Activated T-helper 2 cell treated with anti-CD3 and anti-CD28 coated beads, Interferon-gamma antibody, Interleukin-2, Interleukin-4, amounts not matched to agents 10 μg/mL and 5 μg/mL and 100 μg/mL, durations not matched to agents 14 hours and 24 hours and 36 hours (primary cell): Measurements from ENCODE around the gene EML6. TPM values are rescaled to one million over a fixed set of nuclear protein-coding genes. Genes with fewer than 3 reads are reported as not detected.

Source experiments
- DNase-seq: peaks from one replicate; pipeline ENCODE4 v3.0.0; 2021; ENCODE audit warnings: low spot score
- H3K27ac Mint-ChIP-seq: one replicate; pipeline ENCODE4 v1.8.0; 2021; ENCODE audit warnings: mixed read lengths
- H3K27me3 Mint-ChIP-seq: one replicate; pipeline ENCODE4 v1.8.0; 2021; ENCODE audit warnings: low read depth, mixed read lengths
- H3K36me3 Mint-ChIP-seq: one replicate; pipeline ENCODE4 v1.8.0; 2021; ENCODE audit warnings: low read depth, mixed read lengths
- H3K4me1 Mint-ChIP-seq: one replicate; pipeline ENCODE4 v1.8.0; 2021; ENCODE audit warnings: low read depth, mixed read lengths
- H3K4me3 Mint-ChIP-seq: one replicate; pipeline ENCODE4 v1.8.0; 2021; ENCODE audit warnings: low read depth, mild to moderate bottlenecking, moderate library complexity, mixed read lengths
- H3K9me3 Mint-ChIP-seq: one replicate; pipeline ENCODE4 v1.8.0; 2021; ENCODE audit warnings: mixed read lengths
- intact Hi-C: fragments of 100-400 bp; cut with micrococcal nuclease; formaldehyde crosslinking; loops from one replicate; pipeline ENCODE4 v1.15.1; 2023
- total RNA-seq: library from RNA; stranded (reverse); gene quantifications from 2 replicates; pipeline ENCODE4 v1.2.3, GENCODE V29; 2022

EML6 gene
- total RNA-seq, 1 donor from 2014 or later = 0.23 TPM

DNA sequence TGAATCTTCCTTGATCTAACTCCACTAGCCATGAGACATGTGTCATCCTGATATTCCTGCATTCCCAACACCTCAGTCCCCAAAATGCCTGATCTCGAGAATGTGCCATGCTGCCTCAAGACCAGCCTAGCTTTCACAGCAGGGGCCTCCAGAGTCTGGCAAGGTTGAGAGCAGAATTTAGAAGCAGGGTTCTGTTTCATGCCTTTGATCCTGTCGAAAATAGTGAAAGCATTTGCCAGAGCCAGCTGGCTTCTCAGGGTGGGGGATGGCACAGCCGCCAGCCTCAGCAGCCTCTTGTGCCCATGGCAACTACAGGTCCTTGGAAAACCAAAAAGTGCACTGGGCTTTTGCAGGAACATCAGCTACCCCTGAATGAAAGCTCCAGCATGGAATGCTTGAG, 183.3 kb downstream of the EML6 start:
- H3K9me3 Mint-ChIP-seq = no peaks in the 10 kb centered on the region
- no peak overlapping the region for H3K27ac Mint-ChIP-seq
- H3K4me3 Mint-ChIP-seq = no peak overlapping the region
- no peaks in the 10 kb centered on the region for H3K36me3 Mint-ChIP-seq
- no peak for DNase-seq
- intact Hi-C loops = loop anchor here (10.0 kb wide), 2 partner anchors 108 to 518 kb away; no protein-coding TSS in a partner anchor
- peaks cover 10% of the 10 kb centered on the region for H3K4me1 Mint-ChIP-seq
- H3K27me3 Mint-ChIP-seq = peaks cover 11% of the 10 kb centered on the region

DNA sequence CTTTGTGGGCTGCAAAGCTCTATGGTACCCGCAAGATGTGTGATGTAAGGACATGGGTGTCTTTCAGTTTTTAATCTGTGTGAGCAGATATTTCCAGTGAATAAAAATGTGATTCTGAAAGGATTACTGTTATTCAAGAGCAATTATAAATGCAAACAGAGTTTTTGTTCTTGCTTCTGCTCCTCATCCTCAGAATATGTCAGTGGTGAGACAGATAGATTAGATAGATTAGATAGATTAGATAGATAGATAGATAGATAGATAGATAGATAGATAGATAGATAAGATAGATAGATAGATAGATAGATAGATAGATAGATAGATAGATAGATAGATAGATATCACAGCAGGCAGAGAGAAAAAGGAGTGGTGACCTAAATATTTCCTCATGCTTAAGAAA, 184.2 kb downstream of the EML6 start:
- DNase-seq = no peak
- H3K36me3 Mint-ChIP-seq = no peaks in the 10 kb centered on the region
- H3K27ac Mint-ChIP-seq = no peak overlapping the region
- H3K9me3 Mint-ChIP-seq = no peaks in the 10 kb centered on the region
- peaks cover 10% of the 10 kb centered on the region for H3K4me1 Mint-ChIP-seq
- no peak overlapping the region for H3K4me3 Mint-ChIP-seq
- peaks cover 11% of the 10 kb centered on the region for H3K27me3 Mint-ChIP-seq
- intact Hi-C loops = loop anchor here (10.0 kb wide), 2 partner anchors 107 to 517 kb away; no protein-coding TSS in a partner anchor

DNA sequence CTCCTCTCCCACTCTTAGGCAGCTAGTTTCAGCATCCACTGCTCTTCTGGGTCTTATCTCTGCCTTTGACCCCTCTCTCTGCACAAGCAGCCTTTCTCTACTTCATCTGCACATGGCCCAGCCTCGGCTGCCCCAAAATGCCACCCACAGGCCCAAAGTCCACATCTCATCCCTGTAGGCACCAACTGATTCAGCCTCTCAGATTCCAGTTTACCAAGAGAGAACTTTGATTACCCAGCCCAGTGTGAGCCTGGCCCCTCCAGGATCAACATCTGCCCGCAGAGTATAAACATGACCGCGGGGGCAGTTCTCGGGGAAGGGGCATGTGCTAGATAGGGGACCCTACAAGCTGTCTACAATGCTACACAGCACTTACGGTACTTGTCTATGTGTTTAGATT, 185.1 kb downstream of the EML6 start:
- DNase-seq = no peak
- Mint-ChIP-seq H3K4me3 (no peak overlapping the region), H3K36me3 (no peaks in the 10 kb centered on the region), H3K4me1 (peaks cover 10% of the 10 kb centered on the region), H3K27ac (no peak overlapping the region), H3K27me3 (peaks cover 14% of the 10 kb centered on the region), H3K9me3 (no peaks in the 10 kb centered on the region)
- intact Hi-C loops = loop anchor here (10.0 kb wide), 2 partner anchors 106 to 516 kb away; no protein-coding TSS in a partner anchor

DNA sequence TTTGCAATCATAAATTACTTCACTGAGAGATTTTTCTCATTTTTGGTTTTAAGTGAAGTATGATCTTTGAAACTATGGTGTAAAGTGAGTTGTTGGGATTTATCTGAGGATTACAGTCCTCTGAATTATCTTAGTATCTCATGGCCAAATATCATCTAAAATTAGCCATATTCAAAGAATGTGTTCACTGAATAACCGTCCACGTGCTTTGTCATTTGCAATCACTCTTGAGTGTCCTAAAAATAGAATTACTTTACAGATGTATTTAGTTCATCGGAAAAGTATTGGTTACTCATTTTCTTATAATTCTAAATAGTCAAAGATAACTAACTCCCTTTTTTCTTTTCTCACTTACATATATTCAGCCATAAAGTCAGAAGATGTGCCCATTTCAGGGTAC, 185.5 kb downstream of the EML6 start:
- DNase-seq = no peak
- Mint-ChIP-seq H3K4me3 (no peak overlapping the region), H3K4me1 (peaks cover 6% of the 10 kb centered on the region), H3K27ac (no peak overlapping the region), H3K36me3 (no peaks in the 10 kb centered on the region), H3K27me3 (peaks cover 15% of the 10 kb centered on the region), H3K9me3 (no peaks in the 10 kb centered on the region)
- intact Hi-C loops = loop anchor here (10.0 kb wide), 2 partner anchors 106 to 516 kb away; no protein-coding TSS in a partner anchor

DNA sequence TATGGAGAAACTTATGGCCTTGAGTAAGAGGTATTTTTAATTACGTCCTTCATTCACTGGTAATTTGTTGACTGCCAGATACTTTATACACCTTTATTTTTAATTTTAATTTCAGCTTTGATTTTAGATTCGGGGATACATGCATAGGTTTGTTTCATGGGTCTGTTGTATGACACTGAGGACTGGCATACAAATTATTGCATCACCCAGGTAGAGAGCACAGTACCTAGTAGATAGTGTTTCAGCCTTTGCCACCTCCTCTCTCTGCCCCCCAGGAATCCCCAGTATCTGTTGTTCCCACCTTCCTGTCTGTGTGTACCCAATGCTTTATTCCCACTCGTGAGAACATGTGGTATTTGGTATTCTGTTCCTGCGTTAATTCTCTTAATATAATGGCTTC, 188.8 kb downstream of the EML6 start:
- Mint-ChIP-seq H3K36me3 (no peaks in the 10 kb centered on the region), H3K4me3 (no peak overlapping the region), H3K27ac (no peak overlapping the region), H3K27me3 (peaks cover 9% of the 10 kb centered on the region), H3K4me1 (no peaks in the 10 kb centered on the region), H3K9me3 (no peaks in the 10 kb centered on the region)
- DNase-seq = no peak
- intact Hi-C loops = no loop called here

DNA sequence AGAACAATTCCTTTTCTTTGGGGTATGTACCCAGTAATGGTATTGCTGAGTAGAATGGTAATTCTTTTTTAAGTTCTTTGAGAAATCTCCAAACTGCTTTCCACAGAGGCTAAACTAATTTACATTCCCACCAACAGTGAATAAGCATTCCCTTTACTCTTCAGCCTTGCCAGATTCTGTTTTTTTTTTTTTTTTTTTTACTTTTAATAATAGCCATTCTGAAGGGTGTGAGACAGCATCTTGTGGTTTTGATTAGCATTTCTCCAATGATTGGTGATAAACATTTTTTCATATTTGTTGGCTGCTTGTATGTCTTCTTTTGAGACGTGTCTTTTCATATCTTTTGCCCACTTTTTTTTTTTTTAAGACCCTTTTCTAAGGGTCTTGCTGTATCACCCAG, 189.4 kb downstream of the EML6 start:
- peaks cover 9% of the 10 kb centered on the region for H3K27me3 Mint-ChIP-seq
- intact Hi-C loops = no loop called here
- DNase-seq = no peak
- no peak overlapping the region for H3K27ac Mint-ChIP-seq
- H3K4me1 Mint-ChIP-seq = no peaks in the 10 kb centered on the region
- H3K36me3 Mint-ChIP-seq = no peaks in the 10 kb centered on the region
- H3K4me3 Mint-ChIP-seq = no peak overlapping the region
- H3K9me3 Mint-ChIP-seq = no peaks in the 10 kb centered on the region

DNA sequence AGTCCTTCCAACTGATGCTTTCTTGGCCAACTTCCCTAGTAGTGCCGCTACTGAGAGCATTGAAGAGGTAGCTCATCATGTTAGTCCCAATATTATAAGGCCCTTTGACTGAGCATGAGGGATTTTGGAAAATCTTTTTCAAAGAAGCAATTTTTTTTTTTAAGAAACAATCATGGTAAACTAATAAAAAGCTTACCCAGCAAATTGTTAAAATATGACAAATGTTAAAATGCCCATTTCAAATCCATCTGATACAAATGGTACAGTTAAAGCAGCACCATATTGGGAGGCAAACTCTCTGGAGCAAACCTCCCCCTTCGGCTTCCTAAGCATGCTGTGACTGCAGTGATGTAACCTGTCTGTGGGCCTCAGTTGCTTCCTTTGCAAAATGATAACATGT, 191.2 kb downstream of the EML6 start:
- Mint-ChIP-seq H3K27me3 (peaks cover 7% of the 10 kb centered on the region), H3K27ac (no peak overlapping the region), H3K9me3 (no peaks in the 10 kb centered on the region), H3K36me3 (no peaks in the 10 kb centered on the region), H3K4me1 (peaks cover 9% of the 10 kb centered on the region), H3K4me3 (no peak overlapping the region)
- DNase-seq = no peak
- intact Hi-C loops = no loop called here

DNA sequence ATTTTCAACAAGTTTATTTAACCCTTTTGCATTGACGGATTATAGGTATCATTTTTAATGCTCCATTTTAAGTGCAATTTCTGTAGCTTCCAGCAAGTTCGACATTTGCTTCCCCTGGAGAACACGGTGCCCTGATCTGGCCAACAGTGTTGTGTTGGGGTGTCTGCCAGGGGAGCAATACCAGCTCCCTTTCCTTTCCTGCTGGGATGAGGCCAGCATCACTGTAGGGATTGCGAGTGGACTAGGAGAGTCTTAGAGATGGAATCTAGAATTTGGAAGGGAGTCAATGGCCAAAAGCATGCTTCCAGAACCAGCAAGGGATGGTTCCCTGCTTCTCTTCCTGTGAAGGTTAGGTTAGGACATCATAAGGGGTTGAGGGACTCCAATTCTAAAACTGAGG, 191.6 kb downstream of the EML6 start:
- no peak for DNase-seq
- H3K27ac Mint-ChIP-seq = no peak overlapping the region
- peaks cover 9% of the 10 kb centered on the region for H3K4me1 Mint-ChIP-seq
- no peak overlapping the region for H3K4me3 Mint-ChIP-seq
- no peaks in the 10 kb centered on the region for H3K36me3 Mint-ChIP-seq
- peaks cover 5% of the 10 kb centered on the region for H3K27me3 Mint-ChIP-seq
- intact Hi-C loops = no loop called here
- no peaks in the 10 kb centered on the region for H3K9me3 Mint-ChIP-seq

DNA sequence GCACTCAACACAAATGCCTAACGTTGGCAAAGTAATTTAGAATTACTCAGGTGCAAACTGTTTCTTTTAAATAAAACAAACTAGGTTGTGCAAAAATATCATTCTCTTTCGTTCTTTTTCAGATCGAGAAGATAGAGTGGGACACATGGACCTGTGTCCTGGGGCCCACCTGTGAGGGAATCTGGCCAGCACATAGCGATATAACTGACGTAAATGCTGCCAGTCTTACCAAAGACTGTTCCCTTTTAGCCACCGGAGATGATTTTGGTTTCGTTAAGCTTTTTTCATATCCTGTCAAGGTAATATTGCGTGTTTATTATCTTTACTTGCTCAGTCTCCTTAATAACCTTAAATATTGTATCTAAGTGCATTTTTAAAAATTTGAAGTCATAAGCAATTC, 193.2 kb downstream of the EML6 start:
- Mint-ChIP-seq H3K4me3 (no peak overlapping the region), H3K4me1 (peaks cover 9% of the 10 kb centered on the region), H3K27ac (no peak overlapping the region), H3K27me3 (peaks cover 11% of the 10 kb centered on the region), H3K9me3 (peaks cover 7% of the 10 kb centered on the region), H3K36me3 (no peaks in the 10 kb centered on the region)
- intact Hi-C loops = no loop called here
- no peak for DNase-seq

DNA sequence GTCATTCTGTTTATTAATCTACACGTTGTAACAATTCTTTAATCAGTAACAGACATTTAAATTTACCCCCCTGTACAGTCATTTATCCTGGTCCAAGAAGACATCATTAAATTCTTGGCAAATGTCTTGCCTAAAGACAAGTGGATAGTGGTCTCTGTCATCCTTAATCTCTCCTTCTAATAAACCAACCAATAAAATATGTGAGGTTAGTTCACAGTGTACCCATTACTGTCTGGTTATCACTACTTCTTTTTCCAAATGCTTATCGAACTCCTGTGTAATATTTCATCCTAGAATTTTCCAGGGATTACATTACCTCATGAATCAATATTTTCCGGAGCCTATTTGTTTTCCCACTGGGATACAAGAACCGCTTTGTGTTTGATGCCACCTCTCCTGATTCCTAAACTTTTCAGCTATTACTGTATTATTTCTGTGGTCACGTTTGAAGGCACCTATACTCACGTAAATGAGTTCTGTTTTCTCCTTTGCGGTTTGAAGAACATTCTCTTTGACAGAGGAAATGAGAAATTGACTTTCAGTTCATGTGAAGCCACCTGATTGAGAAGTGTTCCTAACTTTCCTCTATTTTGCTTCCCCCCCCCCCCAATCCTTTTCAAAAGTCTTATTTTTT, 195.3 kb downstream of the EML6 start:
- Mint-ChIP-seq H3K27me3 (peaks cover 9% of the 10 kb centered on the region), H3K27ac (no peak overlapping the region)

DNA sequence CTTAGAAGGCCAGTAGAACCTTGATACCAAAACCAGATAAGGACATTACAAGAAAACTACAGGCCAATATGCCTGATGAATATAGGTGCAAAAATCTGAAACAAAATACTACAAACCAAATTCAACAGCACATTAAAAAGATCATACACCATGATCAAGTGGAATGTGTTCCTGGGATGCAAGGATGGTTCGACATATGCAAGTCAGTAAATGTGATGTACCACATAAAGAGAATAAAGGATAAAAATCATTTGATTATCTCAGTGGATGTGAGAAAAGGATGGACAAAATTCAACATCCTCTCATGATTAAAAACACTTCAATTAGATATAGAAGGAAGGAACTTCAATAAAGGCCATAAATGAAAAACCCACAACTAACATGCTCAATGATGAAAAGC, 197.2 kb downstream of the EML6 start:
- peaks cover 7% of the 10 kb centered on the region for H3K9me3 Mint-ChIP-seq
- DNase-seq = no peak
- no peak overlapping the region for H3K4me3 Mint-ChIP-seq
- H3K27ac Mint-ChIP-seq = no peak overlapping the region
- intact Hi-C loops = no loop called here
- H3K4me1 Mint-ChIP-seq = peaks cover 9% of the 10 kb centered on the region
- H3K36me3 Mint-ChIP-seq = no peaks in the 10 kb centered on the region
- peaks cover 15% of the 10 kb centered on the region for H3K27me3 Mint-ChIP-seq

More for the DNA sequence above, 195.3 kb downstream of the EML6 start:
- Mint-ChIP-seq H3K4me1 (peaks cover 9% of the 10 kb centered on the region), H3K9me3 (peaks cover 7% of the 10 kb centered on the region), H3K36me3 (no peaks in the 10 kb centered on the region), H3K4me3 (no peak overlapping the region)
- DNase-seq = no peak
- intact Hi-C loops = no loop called here

DNA sequence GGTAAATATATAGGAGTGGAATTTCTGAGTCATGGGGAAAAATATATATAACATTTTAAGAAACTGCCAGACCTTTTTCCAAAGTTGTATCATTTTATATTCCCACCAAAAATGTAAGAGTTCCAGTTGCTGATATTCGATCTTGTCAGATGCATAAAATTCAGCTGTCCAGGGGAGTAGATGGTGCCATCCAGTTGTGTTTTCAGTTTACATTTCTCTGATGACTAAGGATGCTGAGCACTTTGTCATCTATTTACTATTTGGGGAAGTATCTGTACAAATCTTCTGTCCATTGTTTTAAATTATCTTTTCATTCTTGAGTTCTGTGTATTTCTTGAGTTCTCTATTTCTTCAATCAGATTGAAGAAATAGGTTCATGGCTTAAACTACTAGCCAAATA, 200.7 kb downstream of the EML6 start:
- H3K27ac Mint-ChIP-seq = no peak overlapping the region
- H3K9me3 Mint-ChIP-seq = peaks cover 12% of the 10 kb centered on the region
- DNase-seq = no peak
- H3K27me3 Mint-ChIP-seq = peaks cover 15% of the 10 kb centered on the region
- intact Hi-C loops = no loop called here
- H3K4me3 Mint-ChIP-seq = no peak overlapping the region
- H3K4me1 Mint-ChIP-seq = peaks cover 2% of the 10 kb centered on the region
- H3K36me3 Mint-ChIP-seq = no peaks in the 10 kb centered on the region

DNA sequence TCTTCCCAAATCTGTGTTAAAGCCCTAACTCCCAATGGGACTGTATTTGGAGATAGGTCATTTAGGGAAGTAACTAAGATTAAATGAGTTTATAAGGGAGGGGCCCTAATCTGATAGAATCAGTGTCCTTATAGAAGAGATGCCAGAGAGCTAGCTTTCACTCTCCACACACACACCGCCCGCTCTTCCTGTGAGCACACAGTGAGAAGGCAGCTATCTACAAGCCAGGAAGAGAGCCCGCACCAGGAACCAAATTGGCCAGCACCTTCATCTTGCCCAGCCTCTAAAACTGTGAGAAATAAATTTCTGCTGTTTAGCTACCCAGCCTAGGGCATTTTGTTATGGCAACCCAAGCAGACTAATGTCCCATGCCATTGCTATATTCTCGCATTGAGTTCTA, 201.6 kb downstream of the EML6 start:
- Mint-ChIP-seq H3K27ac (no peak overlapping the region), H3K27me3 (peaks cover 15% of the 10 kb centered on the region)

More for the DNA sequence above, 201.6 kb downstream of the EML6 start:
- Mint-ChIP-seq H3K36me3 (no peaks in the 10 kb centered on the region), H3K9me3 (peaks cover 12% of the 10 kb centered on the region), H3K4me1 (no peaks in the 10 kb centered on the region), H3K4me3 (no peak overlapping the region)
- intact Hi-C loops = no loop called here
- DNase-seq = no peak
